ENCODE data around the gene WWP2.
"Not testable (repeated sequence)": the region's sequence is repeated elsewhere in the genome, so short reads cannot be mapped to it uniquely, and the experiment has no call there.

Gene WWP2

DNA sequence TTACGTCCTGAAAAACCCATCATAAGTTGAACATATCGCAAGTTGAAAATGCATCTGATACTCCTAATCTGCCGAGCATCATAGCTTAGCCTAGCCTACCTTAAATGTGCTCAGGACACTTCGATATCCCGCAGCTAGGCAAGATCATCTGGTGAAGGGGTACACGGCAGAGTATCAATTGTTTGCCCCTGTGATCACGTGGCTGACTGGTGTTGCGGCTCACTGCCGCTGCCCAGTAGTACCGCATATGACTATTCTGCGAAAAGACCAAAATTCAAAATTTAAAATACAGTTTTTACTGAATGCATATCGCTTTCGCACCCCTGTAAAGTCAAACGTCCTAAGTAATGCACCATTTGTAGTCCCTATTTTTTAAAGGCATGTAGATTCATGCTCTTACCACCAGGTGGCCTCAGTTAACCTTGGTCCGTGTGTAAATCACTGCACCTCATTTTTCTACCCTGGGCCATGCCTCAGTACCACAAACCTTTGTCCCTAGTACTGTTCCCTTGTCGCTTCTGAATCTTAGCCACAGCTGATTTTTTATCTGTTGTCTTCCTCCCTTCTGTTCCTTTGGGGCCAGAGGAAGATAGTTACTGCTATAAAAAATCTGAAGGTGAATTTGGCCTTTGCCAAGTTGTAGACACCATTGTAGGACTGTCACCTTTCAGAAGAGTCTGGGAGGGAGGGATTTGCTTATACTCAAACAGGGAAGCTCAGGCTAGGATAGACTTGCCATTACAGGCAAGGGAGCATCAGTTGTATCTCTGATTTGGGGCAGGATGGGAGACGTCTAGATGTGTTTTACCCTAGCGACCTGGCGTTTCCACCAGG lies 34.4 kb downstream of the WWP2 start:
- DNase-seq (ENCODE audit: low read depth): peak; percentile 24
- no peak overlapping the region for H3K4me3 ChIP-seq (ENCODE audit: low read length)
- peak; percentile 83 for TF ChIP-seq CTCF (conservative IDR thresholded peaks at IDR 0.05; ENCODE audit: low read depth, low read length)

GRCh38 chr16:69798466-69798865 lies 36.3 kb downstream of the WWP2 start:
- H3K4me3 ChIP-seq (ENCODE audit: low read length): no peak overlapping the region
- no peak for DNase-seq (ENCODE audit: low read depth)
- peak; percentile 36 for TF ChIP-seq CTCF (conservative IDR thresholded peaks at IDR 0.05; ENCODE audit: low read depth, low read length)

DNA sequence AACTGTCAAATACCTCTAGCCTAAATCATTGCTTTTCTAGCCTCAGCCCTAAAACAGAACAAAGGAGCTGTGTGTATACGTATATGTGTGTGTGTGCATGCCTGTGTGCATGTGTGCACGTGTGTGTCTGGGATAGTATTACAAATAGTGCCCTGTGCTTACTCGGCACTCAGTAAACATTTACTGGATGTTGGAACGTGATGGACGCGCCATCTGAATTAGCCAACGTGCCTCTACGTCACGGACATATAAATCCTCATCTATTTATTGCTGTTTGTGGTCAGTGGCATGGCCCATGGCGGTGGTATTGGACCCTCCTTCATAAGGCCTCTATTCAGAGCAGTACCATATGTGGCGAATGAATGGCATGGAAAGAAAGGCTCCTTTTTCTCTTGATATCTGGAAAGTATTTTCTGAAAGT lies 37.5 kb downstream of the WWP2 start:
- no peak overlapping the region for H3K4me3 ChIP-seq (ENCODE audit: low read length)
- DNase-seq (ENCODE audit: low read depth): no peak
- TF ChIP-seq CTCF (conservative IDR thresholded peaks at IDR 0.05; ENCODE audit: low read depth, low read length): no peak

DNA sequence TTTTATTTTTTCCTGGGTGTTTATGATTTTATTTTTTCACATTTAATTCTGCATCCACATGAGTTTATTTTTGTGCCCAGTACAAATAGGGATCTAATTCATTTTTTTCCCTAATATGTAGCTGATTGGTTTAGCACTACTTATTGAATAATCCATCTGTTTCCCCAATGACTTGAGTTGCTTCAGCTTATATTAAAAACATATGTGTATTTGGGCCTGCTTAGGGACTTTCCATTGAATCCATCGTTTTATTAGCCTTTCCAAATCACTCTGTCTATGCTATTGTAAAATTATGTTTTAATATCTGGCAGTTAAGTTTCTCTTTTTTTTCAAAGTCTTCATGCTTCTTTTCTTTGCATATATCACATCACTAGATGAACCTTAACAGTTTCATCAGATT lies 42.2 kb downstream of the WWP2 start:
- DNase-seq (ENCODE audit: low read depth): no peak
- H3K4me3 ChIP-seq (ENCODE audit: low read length): no peak overlapping the region
- no peak for TF ChIP-seq CTCF (conservative IDR thresholded peaks at IDR 0.05; ENCODE audit: low read depth, low read length)

DNA sequence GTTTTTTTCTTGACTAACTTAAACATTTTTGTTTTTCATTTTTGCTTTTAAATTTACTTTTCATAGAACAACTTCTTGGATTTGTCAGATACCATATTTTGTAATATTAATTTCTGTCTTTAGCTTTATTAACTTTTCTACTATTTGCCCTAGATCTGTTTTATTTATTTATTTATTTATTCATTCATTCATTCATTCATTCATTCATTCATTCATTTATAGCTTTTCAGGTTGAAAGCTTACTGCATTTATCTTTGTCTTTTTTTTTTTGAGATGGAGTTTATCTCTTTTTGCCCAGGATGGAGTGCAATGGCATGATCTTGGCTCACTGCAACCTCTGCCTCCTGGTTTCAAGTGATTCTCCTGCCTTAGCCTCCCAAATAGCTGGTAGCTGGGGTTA lies 44.6 kb downstream of the WWP2 start:
- not testable (repeated sequence) for DNase-seq (ENCODE audit: low read depth); H3K4me3 ChIP-seq (ENCODE audit: low read length)

GRCh38 chr16:69812688-69813014 lies 50.5 kb downstream of the WWP2 start:
- TF ChIP-seq CTCF (conservative IDR thresholded peaks at IDR 0.05; ENCODE audit: low read depth, low read length): no peak
- no peak for DNase-seq (ENCODE audit: low read depth)

GRCh38 chr16:69814078-69814477 lies 51.9 kb downstream of the WWP2 start:
- no peak overlapping the region for H3K4me3 ChIP-seq (ENCODE audit: low read length)
- DNase-seq (ENCODE audit: low read depth): no peak
- TF ChIP-seq CTCF (conservative IDR thresholded peaks at IDR 0.05; ENCODE audit: low read depth, low read length): no peak

More at GRCh38 chr16:69812688-69813014, 50.5 kb downstream of the WWP2 start:
- H3K4me3 ChIP-seq (ENCODE audit: low read length): no peak overlapping the region

All from retinal pigment epithelial cell (primary cell).